IMR-90 (cell line): ENCODE data around the gene SEC11A. TPM values are rescaled to one million over a fixed set of nuclear protein-coding genes. Genes with fewer than 3 reads are reported as not detected.

Experiments
- ATAC-seq: fragments of 200-7000 bp; cut with Tn5 transposase; 2 replicates; pipeline ENCODE4 v1.9.1; 2020; ENCODE audit warnings: low read depth, mild to moderate bottlenecking, moderate library complexity
- BruUV-seq: library from RNA; stranded (reverse); fragments of 400-500 nt; replicated peaks from 2 replicates; lab custom pipeline; 2021; lab: Mats Ljungman, UMichigan
- CTCF ChIA-PET: fragments of 300-600 bp; formaldehyde crosslinking; extraction: SDS; loops from one replicate; lab custom pipeline; 2021; ENCODE audit warnings: antibody characterized with exemption; lab: Yijun Ruan, JAX
- POLR2A ChIA-PET: fragments of 300-600 bp; sonication (Branson Sonifier 250); formaldehyde crosslinking; loops from one replicate; lab custom pipeline; 2022; ENCODE audit warnings: antibody characterized with exemption; ENCODE audit not compliant: unreplicated experiment; lab: Charles Lee
- DNase-seq: peaks from one replicate; pipeline ENCODE4 v3.0.0; 2013
- H2AFZ ChIP-seq: replicated peaks from 2 replicates; pipeline ENCODE3; 2013; ENCODE audit warnings: low read length, mild to moderate bottlenecking; ENCODE audit not compliant: poor library complexity
- H2AK5ac ChIP-seq: 2 replicates; pipeline ENCODE4 v1.6.1; 2013; ENCODE audit warnings: low read depth, low read length, inconsistent platforms
- H2AK9ac ChIP-seq: replicated peaks from 2 replicates; pipeline ENCODE3; 2013; ENCODE audit warnings: mild to moderate bottlenecking, low read depth, low read length, moderate library complexity; ENCODE audit not compliant: poor library complexity
- H2BK120ac ChIP-seq: 2 replicates; pipeline ENCODE4 v1.6.1; 2013; ENCODE audit warnings: low read depth, low read length, inconsistent platforms
- H2BK15ac ChIP-seq: 3 replicates; pipeline ENCODE4 v1.6.1; 2013; ENCODE audit warnings: low read depth, low read length, inconsistent platforms
- H2BK20ac ChIP-seq: 2 replicates; pipeline ENCODE4 v1.6.1; 2013; ENCODE audit warnings: low read depth, mild to moderate bottlenecking, inconsistent platforms, low read length, moderate library complexity
- H2BK5ac ChIP-seq: 2 replicates; pipeline ENCODE4 v1.6.1; 2013; ENCODE audit warnings: mild to moderate bottlenecking, low read depth, low read length, inconsistent platforms; ENCODE audit not compliant: poor library complexity, severe bottlenecking
- H3K14ac ChIP-seq: replicated peaks from 2 replicates; pipeline ENCODE4 v1.6.1; 2013; ENCODE audit warnings: low read depth, low read length, inconsistent platforms
- H3K18ac ChIP-seq: 2 replicates; pipeline ENCODE4 v1.6.1; 2013; ENCODE audit warnings: low read depth, low read length, control low read depth
- H3K23ac ChIP-seq: 2 replicates; pipeline ENCODE4 v1.6.1; 2013; ENCODE audit warnings: low read depth, low read length, inconsistent platforms
- H3K27ac ChIP-seq: 2 replicates; pipeline ENCODE4 v1.5.1; 2013; ENCODE audit warnings: mild to moderate bottlenecking, control low read depth, low read length; ENCODE audit not compliant: insufficient read depth
- H3K27me3 ChIP-seq: 2 replicates; pipeline ENCODE4 v1.6.1; 2013; ENCODE audit warnings: low read length; ENCODE audit not compliant: control insufficient read depth, insufficient read depth
- H3K36me3 ChIP-seq: 2 replicates; pipeline ENCODE4 v1.6.1; 2013; ENCODE audit warnings: low read length, mixed read lengths; ENCODE audit not compliant: control insufficient read depth, insufficient read depth
- H3K4ac ChIP-seq: 2 replicates; pipeline ENCODE4 v1.6.1; 2013; ENCODE audit warnings: low read depth, low read length, inconsistent platforms
- H3K4me1 ChIP-seq: 2 replicates; pipeline ENCODE4 v1.6.1; 2013; ENCODE audit warnings: low read length, mixed read lengths; ENCODE audit not compliant: control insufficient read depth, insufficient read depth
- H3K4me2 ChIP-seq: 2 replicates; pipeline ENCODE4 v1.6.1; 2013; ENCODE audit warnings: low read depth, mild to moderate bottlenecking, control low read depth, low read length, moderate library complexity
- H3K4me3 ChIP-seq: 2 replicates; pipeline ENCODE4 v1.5.1; 2013; ENCODE audit warnings: low read depth, mild to moderate bottlenecking, control low read depth, low read length, moderate library complexity; ENCODE audit not compliant: insufficient read depth
- H3K56ac ChIP-seq: 2 replicates; pipeline ENCODE4 v1.6.1; 2013; ENCODE audit warnings: low read length, inconsistent platforms; ENCODE audit not compliant: insufficient read depth; ENCODE audit errors: extremely low read depth
- H3K79me1 ChIP-seq, 2 experiments: 2 replicates each; pipeline ENCODE4 v1.6.1; 2013; ENCODE audit warnings: low read length in 2 of 2, inconsistent platforms in 1 of 2, low read depth in 1 of 2
- H3K9ac ChIP-seq: 2 replicates; pipeline ENCODE4 v1.6.1; 2013; ENCODE audit warnings: low read depth, low read length, control low read depth
- H3K9me1 ChIP-seq: 2 replicates; pipeline ENCODE4 v1.6.1; 2013; ENCODE audit warnings: low read length, inconsistent platforms; ENCODE audit not compliant: insufficient read depth
- H3K9me3 ChIP-seq: 2 replicates; pipeline ENCODE4 v1.6.1; 2013; ENCODE audit warnings: low read length; ENCODE audit not compliant: control insufficient read depth, insufficient read depth
- H4K20me1 ChIP-seq: 2 replicates; pipeline ENCODE4 v1.6.1; 2013; ENCODE audit warnings: low read length, inconsistent platforms; ENCODE audit not compliant: insufficient read depth
- H4K5ac ChIP-seq: 2 replicates; pipeline ENCODE4 v1.6.1; 2013; ENCODE audit warnings: mild to moderate bottlenecking, low read depth, low read length, control low read depth
- H4K8ac ChIP-seq, 2 experiments: 2 replicates each; pipeline ENCODE4 v1.6.1; 2013; ENCODE audit warnings: low read depth in 2 of 2, low read length in 2 of 2, control low read depth in 1 of 2, inconsistent platforms in 1 of 2
- H4K91ac ChIP-seq: 2 replicates; pipeline ENCODE4 v1.6.1; 2013; ENCODE audit warnings: low read depth, low read length, inconsistent platforms; ENCODE audit not compliant: insufficient read depth
- MXI1 ChIP-seq: IDR thresholded peaks from 2 replicates; pipeline ENCODE4 v1.6.1; 2012; ENCODE audit warnings: low read depth, mild to moderate bottlenecking, low read length, moderate library complexity, borderline replicate concordance
- POLR2A ChIP-seq: IDR thresholded peaks from 2 replicates; pipeline ENCODE4 v1.6.1; 2012; ENCODE audit warnings: mild to moderate bottlenecking, low read depth, low read length
- WGBS, 2 experiments: methylation state at CpG; one replicate each; pipeline versions ENCODE4 v1.1.5 to v1.1.7; 2013; ENCODE audit warnings: missing lambda C conversion rate in 2 of 2; ENCODE audit not compliant: insufficient read length in 1 of 2; ENCODE audit errors: extremely low coverage in 2 of 2; 5-methylcytosine and 5-hydroxymethylcytosine counted together
- dilution Hi-C: fragments of 300-500 bp; cut with HindIII; formaldehyde crosslinking; loops from one replicate; pipeline ENCODE4 v1.14.3; 2018; ENCODE audit warnings: low sequenced_read_pairs; ENCODE audit not compliant: unreplicated experiment
- in situ Hi-C: fragments of 300-500 bp; cut with MboI; formaldehyde crosslinking; loops from 3 replicates; pipeline ENCODE4 v1.14.3; 2019; ENCODE audit warnings: low sequenced_read_pairs, inconsistent platforms, mixed read lengths
- intact Hi-C: fragments of 100-400 bp; cut with micrococcal nuclease; formaldehyde crosslinking; loops from 2 replicates; pipeline ENCODE4 v1.10.0; 2022
- polyA plus RNA-seq, 3 experiments: library from polyadenylated mRNA; depleted of rRNA; stranded (reverse); fragments of >200 nt; gene quantifications; 2 replicates each; pipeline ENCODE4 v1.2.3, GENCODE V29; 2012; ENCODE audit warnings: low replicate concordance in 1 of 3
- total RNA-seq: library from RNA; depleted of rRNA; stranded (reverse); fragments of >200 nt; gene quantifications from 2 replicates; pipeline ENCODE4 v1.2.3, GENCODE V29; 2012

The SEC11A gene
- total and polyA plus RNA-seq, 2 of the 4 experiments (the other 2 are of a cell fraction), result 62.4 to 108 TPM

GRCh38 chr15:84741121-84741520 is 25.2 kb upstream of the SEC11A start:
- POLR2A ChIA-PET, result no interaction called here
- no peak for ATAC-seq

More at GRCh38 chr15:84741121-84741520, 25.2 kb upstream of the SEC11A start:
- H3K27me3 ChIP-seq, result no peaks in the 10 kb centered on the region
- CTCF ChIA-PET, result no interaction called here
- dilution Hi-C loops, result no loop called here
- no peaks in the 10 kb centered on the region for H4K20me1 ChIP-seq
- no peak overlapping the region for H3K9ac ChIP-seq
- in situ Hi-C loops, result no loop called here
- no peaks in the 10 kb centered on the region for H3K9me1 ChIP-seq
- H3K4me2 ChIP-seq, result no peak overlapping the region
- WGBS, 2 experiments, result no CpG with 5 or more reads among the region's 2 CpGs
- no peak overlapping the region for H2BK15ac ChIP-seq
- no peak overlapping the region for H3K56ac ChIP-seq
- no peak overlapping the region for H3K4ac ChIP-seq
- H3K23ac ChIP-seq, result no peak overlapping the region
- no peak overlapping the region for H2AFZ ChIP-seq
- BruUV-seq, result no TSS peak
- no peak overlapping the region for H2BK120ac ChIP-seq
- H2AK5ac ChIP-seq, result no peak overlapping the region
- no peak overlapping the region for H3K4me3 ChIP-seq
- TF ChIP-seq POLR2A, result no peak
- TF ChIP-seq MXI1, result no peak
- no peaks in the 10 kb centered on the region for H3K36me3 ChIP-seq
- no peak overlapping the region for H3K27ac ChIP-seq
- H3K18ac ChIP-seq, result no peak overlapping the region
- H3K14ac ChIP-seq, result no peak overlapping the region
- H3K4me1 ChIP-seq, result no peaks in the 10 kb centered on the region
- no peak for DNase-seq
- H2BK5ac ChIP-seq, result no peak overlapping the region
- H3K9me3 ChIP-seq, result no peaks in the 10 kb centered on the region
- H2BK20ac ChIP-seq, result no peak overlapping the region
- H4K8ac ChIP-seq, result no peak overlapping the region
- H4K5ac ChIP-seq, result no peak overlapping the region
- peaks cover 1 to 6% of the 10 kb centered on the region in 2 experiments for H3K79me1 ChIP-seq
- H4K91ac ChIP-seq, result no peak overlapping the region
- no peak overlapping the region for H2AK9ac ChIP-seq
- intact Hi-C loops, result loop anchor here (10.0 kb wide), 1 partner anchor 184 kb away; no protein-coding TSS in a partner anchor
